HFFc6 (cell line): ENCODE data around the gene CSGALNACT2. TPM values are rescaled to one million over a fixed set of nuclear protein-coding genes. Genes with fewer than 3 reads are reported as not detected.
A peak's percentile ranks its signal among the peaks of the same experiment; 100 is the strongest.

Source experiments
- DNase-seq: peaks from one replicate; pipeline ENCODE4 v3.0.0-alpha.2; 2018
- H3K27ac Mint-ChIP-seq: 2 replicates; pipeline ENCODE4 v1.8.0; 2020; ENCODE audit warnings: mild to moderate bottlenecking, mixed read lengths
- H3K27me3 Mint-ChIP-seq: 2 replicates; pipeline ENCODE4 v1.8.0; 2021; ENCODE audit warnings: mild to moderate bottlenecking, moderate library complexity, mixed read lengths; ENCODE audit not compliant: insufficient read depth
- H3K36me3 Mint-ChIP-seq: 2 replicates; pipeline ENCODE4 v1.8.0; 2021; ENCODE audit warnings: low read depth, mixed read lengths
- H3K4me1 Mint-ChIP-seq: 2 replicates; pipeline ENCODE4 v1.8.0; 2020; ENCODE audit warnings: low read depth, mixed read lengths
- H3K4me3 Mint-ChIP-seq: 2 replicates; pipeline ENCODE4 v1.8.0; 2020; ENCODE audit warnings: mild to moderate bottlenecking, moderate library complexity, mixed read lengths
- H3K9me3 Mint-ChIP-seq: 2 replicates; pipeline ENCODE4 v1.8.0; 2020; ENCODE audit warnings: mild to moderate bottlenecking, mixed read lengths
- long read RNA-seq: library from polyadenylated mRNA; unstranded; transcript quantifications from one replicate; pipeline ENCODE4 v2.0.0, GENCODE V29; 2019
- total RNA-seq, 6 experiments: library from RNA; stranded (reverse); fragmentation: NEBNext Ultra II Directional; extraction: Animal tissue kit (Norgen Biotek cat#: 25700); gene quantifications; 2 replicates in 1 of 6; 3 replicates in 5 of 6; pipeline ENCODE4 v1.2.3, GENCODE V29; 2021
- TF ChIP-seq, protein P1 (sequence below): fragments of 200-600 bp; sonication (generic); IDR thresholded peaks from 2 replicates; pipeline ENCODE4 v1.5.0; 2021; ENCODE audit warnings: antibody characterized with exemption, mild to moderate bottlenecking

CSGALNACT2 gene, protein sequence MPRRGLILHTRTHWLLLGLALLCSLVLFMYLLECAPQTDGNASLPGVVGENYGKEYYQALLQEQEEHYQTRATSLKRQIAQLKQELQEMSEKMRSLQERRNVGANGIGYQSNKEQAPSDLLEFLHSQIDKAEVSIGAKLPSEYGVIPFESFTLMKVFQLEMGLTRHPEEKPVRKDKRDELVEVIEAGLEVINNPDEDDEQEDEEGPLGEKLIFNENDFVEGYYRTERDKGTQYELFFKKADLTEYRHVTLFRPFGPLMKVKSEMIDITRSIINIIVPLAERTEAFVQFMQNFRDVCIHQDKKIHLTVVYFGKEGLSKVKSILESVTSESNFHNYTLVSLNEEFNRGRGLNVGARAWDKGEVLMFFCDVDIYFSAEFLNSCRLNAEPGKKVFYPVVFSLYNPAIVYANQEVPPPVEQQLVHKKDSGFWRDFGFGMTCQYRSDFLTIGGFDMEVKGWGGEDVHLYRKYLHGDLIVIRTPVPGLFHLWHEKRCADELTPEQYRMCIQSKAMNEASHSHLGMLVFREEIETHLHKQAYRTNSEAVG
- total RNA-seq = 10 to 100 TPM; 18.0 to 20.8 (median 18.6) TPM
- long read RNA-seq, transcript CSGALNACT2-201 (8 exons, 3,730 nt) = major isoform, 11 of 30 reads
- long read RNA-seq, partial matches to known transcripts = 13 of 30 reads
- long read RNA-seq, other reads (novel, unspliced or antisense) = 6 of 30 reads

DNA sequence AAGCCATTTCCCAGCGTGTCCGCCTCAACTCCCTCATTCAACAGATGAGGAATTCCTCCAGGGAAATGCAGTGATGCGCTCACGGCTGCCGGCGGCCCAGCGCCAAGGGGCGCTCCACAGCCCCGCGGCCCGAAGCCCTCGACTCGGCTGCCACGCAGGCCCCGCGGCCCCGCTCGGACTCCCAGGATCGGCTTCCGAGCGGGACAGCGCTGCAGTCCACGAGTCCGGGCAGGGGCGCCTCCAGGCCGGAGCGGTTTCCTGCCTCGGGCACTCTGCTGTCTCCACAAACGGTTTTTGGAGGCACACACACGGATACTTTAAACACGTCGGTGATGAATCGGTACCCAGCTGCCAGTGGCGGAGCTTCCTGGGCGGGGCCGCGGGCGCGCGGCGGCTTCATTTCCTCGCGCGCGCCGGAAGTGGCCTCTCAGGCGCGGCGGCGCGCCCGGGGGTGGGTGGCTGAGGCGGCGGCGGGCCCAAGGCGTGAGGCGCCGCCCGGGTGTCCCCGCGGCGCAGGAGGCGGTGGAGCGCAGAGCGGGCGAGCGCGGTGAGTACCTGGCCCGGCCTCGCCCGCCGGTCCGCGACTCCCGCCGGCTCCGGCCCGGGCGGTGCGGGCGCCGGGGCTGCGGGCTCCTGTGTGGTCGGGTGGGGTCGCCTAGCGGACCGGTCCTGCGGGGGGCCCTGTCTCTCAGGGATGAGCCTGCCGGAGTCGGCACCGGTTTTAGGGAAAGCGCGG is at the start of gene CSGALNACT2:
CSGALNACT2 (plus strand) TSS at position 425 of the 736 bp plus-strand sequence. CDS start 16,705 bp downstream, outside the sequence.
- Mint-ChIP-seq H3K4me1 (peaks cover 45% of the 10 kb centered on the region), H3K9me3 (no peaks in the 10 kb centered on the region), H3K27ac (peak within 1 kb of the TSS; percentile 99), H3K36me3 (peaks cover 12% of the 10 kb centered on the region), H3K4me3 (peak within 1 kb of the TSS; percentile 97), H3K27me3 (peaks cover 13% of the 10 kb centered on the region)
- TF ChIP-seq, protein P1, sequence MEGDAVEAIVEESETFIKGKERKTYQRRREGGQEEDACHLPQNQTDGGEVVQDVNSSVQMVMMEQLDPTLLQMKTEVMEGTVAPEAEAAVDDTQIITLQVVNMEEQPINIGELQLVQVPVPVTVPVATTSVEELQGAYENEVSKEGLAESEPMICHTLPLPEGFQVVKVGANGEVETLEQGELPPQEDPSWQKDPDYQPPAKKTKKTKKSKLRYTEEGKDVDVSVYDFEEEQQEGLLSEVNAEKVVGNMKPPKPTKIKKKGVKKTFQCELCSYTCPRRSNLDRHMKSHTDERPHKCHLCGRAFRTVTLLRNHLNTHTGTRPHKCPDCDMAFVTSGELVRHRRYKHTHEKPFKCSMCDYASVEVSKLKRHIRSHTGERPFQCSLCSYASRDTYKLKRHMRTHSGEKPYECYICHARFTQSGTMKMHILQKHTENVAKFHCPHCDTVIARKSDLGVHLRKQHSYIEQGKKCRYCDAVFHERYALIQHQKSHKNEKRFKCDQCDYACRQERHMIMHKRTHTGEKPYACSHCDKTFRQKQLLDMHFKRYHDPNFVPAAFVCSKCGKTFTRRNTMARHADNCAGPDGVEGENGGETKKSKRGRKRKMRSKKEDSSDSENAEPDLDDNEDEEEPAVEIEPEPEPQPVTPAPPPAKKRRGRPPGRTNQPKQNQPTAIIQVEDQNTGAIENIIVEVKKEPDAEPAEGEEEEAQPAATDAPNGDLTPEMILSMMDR = peak; percentile 49
- peak; percentile 87 for DNase-seq

DNA sequence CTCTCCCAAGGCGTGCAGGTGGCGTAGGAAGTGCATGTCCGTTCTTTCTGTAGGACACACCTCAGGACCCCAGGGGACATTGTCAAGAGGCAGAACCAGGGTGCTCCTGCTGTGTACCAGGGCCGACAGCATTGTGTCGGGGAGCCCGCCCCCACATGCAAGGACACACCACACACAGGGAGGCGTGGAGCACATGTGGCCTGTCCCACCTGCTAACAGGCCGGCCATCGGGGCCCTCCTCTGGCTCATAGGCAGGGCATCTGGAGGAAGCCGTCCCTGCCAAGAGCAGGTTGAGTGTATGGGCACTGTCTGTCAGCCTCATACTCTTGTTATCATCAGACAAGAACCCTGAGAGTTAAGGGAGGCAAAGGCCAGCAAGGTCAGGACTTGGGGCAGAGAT is 48.7 kb upstream of the CSGALNACT2 start:
- Mint-ChIP-seq H3K36me3 (no peaks in the 10 kb centered on the region), H3K27ac (no peak overlapping the region), H3K4me3 (no peak overlapping the region), H3K4me1 (no peaks in the 10 kb centered on the region), H3K9me3 (no peaks in the 10 kb centered on the region), H3K27me3 (peaks cover 24% of the 10 kb centered on the region)
- no peak for DNase-seq
- TF ChIP-seq, protein P1 = no peak

DNA sequence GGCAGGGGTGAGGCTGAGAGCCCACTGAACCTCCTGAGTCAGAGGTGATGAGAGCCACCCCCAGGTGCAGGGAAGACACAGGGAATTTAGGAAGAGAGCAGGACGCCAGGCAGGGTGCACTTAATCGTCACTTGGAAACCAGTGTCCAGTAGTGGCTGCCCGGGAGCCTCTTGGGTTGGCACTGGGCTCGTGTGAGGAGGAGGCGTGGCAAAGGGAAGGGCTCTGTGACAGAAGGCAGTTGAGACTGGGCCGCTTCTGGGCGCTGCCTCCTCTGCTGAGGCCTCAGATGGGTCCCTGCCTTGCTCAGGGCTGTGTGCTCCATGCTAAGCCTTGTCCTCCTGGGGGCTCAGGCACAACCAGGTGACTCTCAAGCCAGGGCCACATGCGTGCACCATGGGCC is 48.1 kb upstream of the CSGALNACT2 start:
- Mint-ChIP-seq H3K36me3 (no peaks in the 10 kb centered on the region), H3K4me3 (no peak overlapping the region), H3K27me3 (peaks cover 21% of the 10 kb centered on the region), H3K9me3 (no peaks in the 10 kb centered on the region), H3K27ac (no peak overlapping the region), H3K4me1 (no peaks in the 10 kb centered on the region)
- TF ChIP-seq, protein P1 = no peak
- DNase-seq = no peak

DNA sequence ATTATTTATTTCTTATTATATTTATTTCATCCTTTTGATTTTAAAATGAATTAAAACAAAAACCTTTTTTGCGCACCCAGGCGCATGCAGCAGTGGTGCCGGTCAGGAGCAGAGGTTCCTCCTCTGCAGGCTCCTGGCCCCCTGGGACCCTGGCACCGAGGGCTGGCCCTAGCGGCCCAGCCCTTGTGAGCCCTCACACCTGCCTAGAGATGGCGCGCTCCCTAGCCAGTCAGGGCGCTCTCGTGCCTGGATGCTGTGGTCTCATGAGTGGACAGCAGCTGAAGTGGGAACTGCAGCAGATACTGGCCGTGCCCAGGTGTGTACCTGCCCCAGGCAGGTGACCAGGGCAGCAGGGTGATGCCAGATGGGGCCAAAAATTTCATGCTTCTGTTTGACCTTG is 47.6 kb upstream of the CSGALNACT2 start:
- no peaks in the 10 kb centered on the region for H3K4me1 Mint-ChIP-seq
- H3K27me3 Mint-ChIP-seq = peaks cover 21% of the 10 kb centered on the region
- TF ChIP-seq, protein P1 = no peak
- H3K36me3 Mint-ChIP-seq = no peaks in the 10 kb centered on the region
- H3K9me3 Mint-ChIP-seq = no peaks in the 10 kb centered on the region
- DNase-seq = no peak
- no peak overlapping the region for H3K4me3 Mint-ChIP-seq
- H3K27ac Mint-ChIP-seq = no peak overlapping the region

DNA sequence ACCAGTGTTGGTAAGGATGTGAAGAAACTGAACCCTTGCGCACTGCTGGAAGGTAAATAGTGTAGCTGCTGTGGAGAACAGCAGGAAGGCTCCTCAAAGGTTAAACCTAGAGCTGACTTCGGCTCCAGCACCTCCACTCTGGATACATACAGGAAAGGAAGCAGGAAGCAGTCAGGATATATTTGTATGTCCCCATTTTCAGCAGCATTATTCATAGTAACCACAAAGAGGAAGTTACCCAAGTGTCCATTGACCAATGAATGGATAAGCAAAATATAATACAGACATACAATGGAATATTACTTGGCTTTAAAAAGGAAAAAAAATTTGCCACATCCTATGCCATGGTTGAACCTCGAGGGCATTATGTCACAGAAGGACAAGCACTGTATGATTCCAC is 46.4 kb upstream of the CSGALNACT2 start:
- H3K4me3 Mint-ChIP-seq = no peak overlapping the region
- H3K4me1 Mint-ChIP-seq = no peaks in the 10 kb centered on the region
- no peak overlapping the region for H3K27ac Mint-ChIP-seq
- H3K36me3 Mint-ChIP-seq = no peaks in the 10 kb centered on the region
- TF ChIP-seq, protein P1 = no peak
- no peak for DNase-seq
- H3K9me3 Mint-ChIP-seq = no peaks in the 10 kb centered on the region
- peaks cover 25% of the 10 kb centered on the region for H3K27me3 Mint-ChIP-seq
